Adrenal gland (tissue), 12 donors: ENCODE data around the gene SELPLG. TPM values are rescaled to one million over a fixed set of nuclear protein-coding genes. Genes with fewer than 3 reads are reported as not detected.

Source experiments
- DNase-seq, 7 donors: peaks; one replicate each; pipeline ENCODE4 v3.0.0-alpha.2; 2019 to 2020
- H3K27ac ChIP-seq, 5 donors: fragments of 200-600 bp; sonication (generic) in 4 of 5; 1 replicate in 3 of 5; 2 replicates in 2 of 5; pipeline versions ENCODE4 v1.5.1 to v1.8.0; 2016 to 2020; ENCODE audit warnings: mild to moderate bottlenecking in 1 of 5
- H3K27me3 ChIP-seq: fragments of 200-600 bp; 2 replicates; pipeline ENCODE4 v1.8.0; 2021
- H3K36me3 ChIP-seq, 2 donors: fragments of 200-600 bp; replicated peaks in 1 of 2; 1 replicate in 1 of 2; 2 replicates in 1 of 2; pipeline versions ENCODE4 v1.5.1 to v1.8.0; 2018 to 2022
- H3K4me1 ChIP-seq, 2 donors: fragments of 200-600 bp; replicated peaks in 1 of 2; 1 replicate in 1 of 2; 2 replicates in 1 of 2; pipeline versions ENCODE4 v1.5.1 to v1.8.0; 2018 to 2021
- H3K4me3 ChIP-seq, 4 donors: fragments of 200-600 bp; sonication (generic) in 3 of 4; one replicate each; pipeline ENCODE4 v1.5.1; 2016 to 2018
- H3K9me3 ChIP-seq, 3 donors: fragments of 200-600 bp; sonication (generic) in 1 of 3; replicated peaks in 1 of 3; 1 replicate in 2 of 3; 2 replicates in 1 of 3; pipeline versions ENCODE4 v1.5.1 to v1.8.0; 2016 to 2021
- POLR2A ChIP-seq, 2 donors: fragments of 450-650 bp; IDR thresholded peaks; one replicate each; pipeline ENCODE4 v1.6.1; 2017; ENCODE audit warnings: antibody characterized with exemption in 2 of 2, mild to moderate bottlenecking in 2 of 2, moderate library complexity in 1 of 2
- WGBS, 4 donors: extraction: QIAGEN DNeasy Blood & Tissue Kit in 2 of 4; methylation state at CpG; one replicate each; pipeline versions ENCODE4 v1.1.5 to v1.1.7; 2013 to 2017; 5-methylcytosine and 5-hydroxymethylcytosine counted together
- intact Hi-C, 2 donors: fragments of 100-400 bp; cut with DNase I; formaldehyde crosslinking; loops; one replicate each; pipeline versions ENCODE4 v1.14.1 to v1.15.0; 2022 to 2023
- polyA plus RNA-seq, 3 donors: library from polyadenylated mRNA; stranded (reverse); fragments of 200-250 nt in 2 of 3; fragments of 350-450 nt in 1 of 3; fragmentation: Illumina TruSeq in 1 of 3; extraction: RNeasy Lipid Tissue Mini Kit (QIAGEN cat#74804) in 1 of 3; gene quantifications; one replicate each; pipeline ENCODE4 v1.2.3, GENCODE V29; 2013 to 2014
- total RNA-seq, 9 donors: library from RNA; depleted of rRNA in 4 of 9; stranded (reverse); fragments of >200 nt in 4 of 9; fragments of 120-200 nt in 1 of 9; fragmentation: NEBNext Ultra II Directional in 1 of 9; extraction: Animal tissue kit (Norgen Biotek cat#: 25700) in 1 of 9; gene quantifications; one replicate each; pipeline versions ENCODE4 v1.1.0 to v1.2.4, GENCODE V29; 2013 to 2023
- TF ChIP-seq, protein P1 (sequence below), 6 experiments: fragments of 450-650 bp in 4 of 6; fragments of 200-600 bp in 2 of 6; sonication (generic) in 1 of 6; IDR thresholded peaks; 1 replicate in 5 of 6; 2 replicates in 1 of 6; pipeline versions ENCODE4 v1.5.1 to v1.8.0; 2016 to 2021; ENCODE audit warnings: antibody characterized with exemption in 6 of 6, mild to moderate bottlenecking in 2 of 6, moderate library complexity in 1 of 6
- donor health status: healthy with polysubstance abuse.
- donor health status: Bipolar disorder and iron deficiency.
- donor health status: DM: yes; HTN: yes; CAD: no.
- donor health status: DM: no; HTN: no; CAD: no.
- donor health status: DM: no; HTN: no; CAD: no.
- donor health status: DM: yes; HTN: yes; CAD: no.

SELPLG gene
- total and polyA plus RNA-seq, 12 donors = 1.5 to 46.1 (median 14.3) TPM

DNA sequence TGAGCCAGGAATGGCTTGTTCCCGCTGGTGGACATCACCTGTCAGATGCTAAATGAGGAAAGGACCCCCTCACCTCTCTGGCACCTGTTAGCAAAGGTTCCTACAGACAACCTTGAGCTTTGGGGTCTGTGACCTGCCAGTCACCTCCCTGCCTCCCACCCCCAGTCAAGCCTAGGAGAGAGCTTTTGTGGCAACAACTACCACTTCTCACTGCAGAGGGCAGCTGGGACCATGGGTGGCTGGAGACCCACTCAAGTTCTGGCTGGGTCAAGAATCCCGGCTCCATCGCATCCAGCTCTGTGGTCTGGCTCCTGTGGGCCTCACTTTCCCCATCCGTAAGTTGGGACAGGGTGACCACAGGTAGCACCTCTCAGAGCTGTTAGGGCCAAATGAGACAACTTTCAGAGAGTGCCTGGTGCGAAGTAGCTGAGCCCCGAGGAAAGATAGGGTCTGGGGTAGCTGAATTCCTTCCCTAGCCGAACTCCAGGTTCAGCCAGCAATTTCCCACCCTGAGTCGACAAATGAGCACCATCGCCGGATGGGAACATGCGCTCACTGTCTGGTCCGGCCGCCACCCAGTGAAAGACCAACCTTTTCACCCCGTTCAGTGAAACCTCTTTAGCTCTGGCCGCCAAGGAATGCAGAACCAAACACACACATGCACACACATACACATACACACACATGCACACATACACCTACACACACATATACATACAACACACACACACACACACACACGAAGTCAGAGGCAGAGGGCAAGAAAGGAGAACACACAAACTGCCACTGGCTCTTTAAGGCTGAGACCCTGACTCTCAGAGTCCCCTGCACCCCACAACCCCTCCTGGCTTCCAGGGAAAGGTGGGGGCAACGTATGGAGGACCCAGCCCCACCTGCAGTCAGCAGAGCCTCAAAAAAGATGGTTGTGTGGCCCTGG, 37.7 kb downstream of the SELPLG start:
- WGBS, 4 donors = 52 to 85% (median 74%) methylated on average over 12 to 17 of the region's 17 CpGs
- no peaks in the 10 kb centered on the region for H3K4me1 ChIP-seq
- DNase-seq = no peak
- intact Hi-C loops = no loop called here
- no peaks in the 10 kb centered on the region for H3K27me3 ChIP-seq
- peak overlapping the region in 1 of 5 donors; percentile 25 for H3K27ac ChIP-seq
- no peaks in the 10 kb centered on the region for H3K36me3 ChIP-seq
- H3K4me3 ChIP-seq = no peak overlapping the region
- no peak for TF ChIP-seq POLR2A (IDR thresholded peaks at IDR 0.05)
- TF ChIP-seq, protein P1, sequence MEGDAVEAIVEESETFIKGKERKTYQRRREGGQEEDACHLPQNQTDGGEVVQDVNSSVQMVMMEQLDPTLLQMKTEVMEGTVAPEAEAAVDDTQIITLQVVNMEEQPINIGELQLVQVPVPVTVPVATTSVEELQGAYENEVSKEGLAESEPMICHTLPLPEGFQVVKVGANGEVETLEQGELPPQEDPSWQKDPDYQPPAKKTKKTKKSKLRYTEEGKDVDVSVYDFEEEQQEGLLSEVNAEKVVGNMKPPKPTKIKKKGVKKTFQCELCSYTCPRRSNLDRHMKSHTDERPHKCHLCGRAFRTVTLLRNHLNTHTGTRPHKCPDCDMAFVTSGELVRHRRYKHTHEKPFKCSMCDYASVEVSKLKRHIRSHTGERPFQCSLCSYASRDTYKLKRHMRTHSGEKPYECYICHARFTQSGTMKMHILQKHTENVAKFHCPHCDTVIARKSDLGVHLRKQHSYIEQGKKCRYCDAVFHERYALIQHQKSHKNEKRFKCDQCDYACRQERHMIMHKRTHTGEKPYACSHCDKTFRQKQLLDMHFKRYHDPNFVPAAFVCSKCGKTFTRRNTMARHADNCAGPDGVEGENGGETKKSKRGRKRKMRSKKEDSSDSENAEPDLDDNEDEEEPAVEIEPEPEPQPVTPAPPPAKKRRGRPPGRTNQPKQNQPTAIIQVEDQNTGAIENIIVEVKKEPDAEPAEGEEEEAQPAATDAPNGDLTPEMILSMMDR (IDR thresholded peaks at IDR 0.05) = no peak
- no peaks in the 10 kb centered on the region for H3K9me3 ChIP-seq

DNA sequence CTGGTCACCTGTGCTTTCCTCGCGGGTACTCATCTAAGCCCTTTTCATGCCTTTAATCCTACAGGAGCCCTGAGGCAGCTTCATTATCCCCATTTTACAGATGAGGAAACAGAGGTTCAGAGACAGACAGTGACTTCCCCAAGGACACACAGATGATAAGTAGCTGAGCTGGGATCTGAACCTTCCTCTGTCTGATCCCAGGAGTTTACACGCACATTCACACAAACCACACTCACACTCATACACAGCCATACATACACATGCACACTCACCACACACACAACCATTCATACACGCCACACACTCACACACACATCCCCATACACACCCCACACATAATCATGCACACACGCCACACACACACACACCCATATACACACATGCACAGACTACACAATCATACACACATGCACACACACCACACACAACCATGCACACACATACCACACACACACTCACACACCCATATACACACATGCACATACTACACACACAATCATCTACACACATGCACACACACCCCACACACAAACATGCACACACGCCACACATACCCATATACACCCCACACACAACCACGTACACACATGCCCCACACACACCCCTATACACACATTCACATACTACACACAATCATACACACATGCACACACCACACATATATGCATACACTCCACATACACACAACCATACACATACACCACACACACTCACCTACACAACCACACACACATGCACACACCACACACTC, 38.6 kb downstream of the SELPLG start:
- WGBS, 4 donors = 85 to 92% (median 89%) methylated on average over 7 of the region's 7 CpGs
- H3K27me3 ChIP-seq = no peaks in the 10 kb centered on the region
- H3K27ac ChIP-seq = peak overlapping the region in 1 of 5 donors; percentile 25
- DNase-seq = no peak
- no peak overlapping the region for H3K4me3 ChIP-seq
- TF ChIP-seq, protein P1 (IDR thresholded peaks at IDR 0.05) = no peak
- no peak for TF ChIP-seq POLR2A (IDR thresholded peaks at IDR 0.05)
- intact Hi-C loops = no loop called here
- no peaks in the 10 kb centered on the region for H3K36me3 ChIP-seq
- no peaks in the 10 kb centered on the region for H3K9me3 ChIP-seq
- H3K4me1 ChIP-seq = no peaks in the 10 kb centered on the region

DNA sequence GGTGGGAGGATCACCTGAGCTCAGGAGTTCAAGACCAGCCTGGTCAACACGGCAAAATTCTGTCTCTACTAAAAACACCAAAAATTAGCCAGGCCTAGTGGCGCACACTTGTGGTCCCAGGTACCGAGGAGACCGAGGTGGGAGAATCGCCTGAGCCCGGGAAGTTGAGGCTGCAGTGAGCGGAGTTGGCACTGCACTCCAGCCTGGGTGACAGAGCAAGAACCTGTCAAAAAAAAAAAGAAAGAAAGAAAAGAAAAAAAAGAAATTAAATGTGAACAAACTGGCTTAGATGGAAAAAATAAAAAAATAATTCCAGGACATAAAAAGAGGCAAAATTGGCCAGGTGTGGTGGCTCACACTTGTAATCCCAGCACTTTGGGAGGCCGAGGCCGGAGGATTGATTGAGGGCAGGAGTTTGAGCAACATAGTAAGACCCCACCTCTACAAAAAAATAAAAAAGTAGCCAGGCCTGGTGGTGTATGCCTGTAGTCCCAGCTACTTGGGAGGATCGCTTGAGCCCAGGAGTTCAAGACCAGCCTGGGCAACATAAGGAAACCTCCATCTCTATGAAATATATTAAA, 39.3 kb downstream of the SELPLG start:
- no peak overlapping the region for H3K4me3 ChIP-seq
- H3K27ac ChIP-seq = no peak overlapping the region
- no peak for DNase-seq
- no peaks in the 10 kb centered on the region for H3K27me3 ChIP-seq
- 96 to 97% (median 97%) methylated on average over 10 of the region's 10 CpGs for WGBS, 4 donors
- H3K4me1 ChIP-seq = no peaks in the 10 kb centered on the region
- H3K36me3 ChIP-seq = no peaks in the 10 kb centered on the region
- no peaks in the 10 kb centered on the region for H3K9me3 ChIP-seq
- TF ChIP-seq, protein P1 (IDR thresholded peaks at IDR 0.05) = no peak
- no peak for TF ChIP-seq POLR2A (IDR thresholded peaks at IDR 0.05)
- intact Hi-C loops = no loop called here
